COR-L47 (cell line): Measurements from ENCODE around the gene ACTN1.

Experiments used
- DNase-seq: peaks from one replicate; lab custom pipeline; 2025; lab: John Stamatoyannopoulos, UW

Gene ACTN1

GRCh38 chr14:68969278-68970033 is 9.6 kb downstream of the ACTN1 start:
- no peak for DNase-seq

DNA sequence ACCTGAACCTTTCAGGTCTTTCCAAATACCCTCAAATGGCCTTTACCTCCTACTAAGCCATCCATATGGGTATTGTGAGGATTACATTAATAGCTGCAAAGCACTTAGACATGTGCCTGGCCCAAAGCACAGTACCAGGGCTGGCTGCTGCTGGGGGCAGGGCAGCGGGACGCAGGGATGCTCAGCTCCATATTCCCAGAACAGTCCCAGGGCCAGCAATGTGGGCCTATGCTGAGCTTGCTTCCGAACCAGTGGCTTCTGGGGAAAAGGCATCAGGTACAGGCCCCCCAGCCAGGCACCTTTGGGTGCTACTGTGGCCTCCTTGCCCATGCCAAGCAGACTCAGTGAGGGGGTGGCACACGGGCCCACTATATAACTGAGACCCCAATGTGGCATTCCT is 10.4 kb downstream of the ACTN1 start:
- DNase-seq, result no peak

DNA sequence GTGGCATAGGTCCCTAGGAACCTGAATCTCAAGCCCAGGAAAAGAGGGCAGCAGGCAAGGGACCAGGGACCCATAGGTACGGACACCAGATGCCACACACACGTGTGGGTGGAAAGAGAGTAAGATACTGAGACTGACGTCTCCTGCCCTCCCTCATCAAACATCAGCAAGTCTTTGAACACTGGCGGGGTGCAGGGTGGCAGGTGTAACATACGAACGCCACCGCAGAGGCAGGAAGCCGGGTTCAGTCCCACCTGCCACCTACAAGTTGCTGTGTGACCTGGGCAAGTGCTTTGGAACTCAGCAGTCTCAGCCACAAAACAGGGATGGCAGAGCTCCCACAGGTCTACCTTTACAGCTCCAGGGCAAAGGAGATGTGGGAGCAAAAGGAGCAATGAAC is 11.1 kb downstream of the ACTN1 start:
- DNase-seq, result no peak

GRCh38 chr14:68967459-68967940 is 11.6 kb downstream of the ACTN1 start:
- DNase-seq, result no peak

DNA sequence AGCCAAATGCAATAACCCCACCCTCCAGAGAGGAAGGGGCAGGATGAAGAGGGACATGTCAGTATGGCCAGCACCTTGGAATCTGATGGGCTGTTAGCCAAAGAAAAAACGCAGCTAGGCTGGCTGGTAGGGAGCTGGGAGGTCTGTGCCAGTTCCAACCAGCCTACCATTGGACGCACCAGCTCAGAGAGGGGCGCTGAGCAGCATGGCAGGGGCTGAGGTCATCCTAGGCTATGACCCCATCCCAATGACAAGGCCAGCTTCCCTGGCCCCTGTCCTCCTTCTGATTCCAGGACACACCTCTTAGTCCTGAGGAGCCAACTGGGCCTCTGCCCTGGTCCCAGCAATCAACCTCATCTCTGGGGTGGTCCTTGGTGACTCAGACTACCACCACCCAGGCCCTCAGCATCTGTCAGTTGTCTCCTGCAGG is 12.2 kb downstream of the ACTN1 start:
- no peak for DNase-seq

DNA sequence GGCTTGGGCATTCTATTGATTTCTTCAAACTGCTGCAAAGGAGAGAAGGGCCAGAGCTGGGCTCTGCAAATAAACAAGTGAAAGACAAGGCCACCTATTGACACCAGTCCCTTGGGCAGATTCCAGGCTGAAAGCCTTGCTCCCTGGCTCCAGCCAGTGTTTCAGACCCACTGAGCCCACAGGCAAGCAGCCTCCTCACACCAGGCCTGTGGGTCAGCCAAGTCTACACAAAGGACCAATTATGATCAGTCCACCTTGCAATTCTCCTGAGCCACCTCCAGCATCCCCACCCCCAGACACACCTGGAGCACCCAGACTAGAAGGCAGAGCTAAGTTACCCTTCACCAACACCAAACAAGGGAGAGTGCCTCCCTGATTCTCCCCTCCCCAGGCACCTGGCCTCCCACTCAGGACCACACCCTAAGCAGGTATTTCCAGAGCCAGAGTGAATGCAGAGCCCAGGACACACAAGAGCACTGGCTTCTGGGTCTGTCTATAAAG is 13.8 kb downstream of the ACTN1 start:
- no peak for DNase-seq

DNA sequence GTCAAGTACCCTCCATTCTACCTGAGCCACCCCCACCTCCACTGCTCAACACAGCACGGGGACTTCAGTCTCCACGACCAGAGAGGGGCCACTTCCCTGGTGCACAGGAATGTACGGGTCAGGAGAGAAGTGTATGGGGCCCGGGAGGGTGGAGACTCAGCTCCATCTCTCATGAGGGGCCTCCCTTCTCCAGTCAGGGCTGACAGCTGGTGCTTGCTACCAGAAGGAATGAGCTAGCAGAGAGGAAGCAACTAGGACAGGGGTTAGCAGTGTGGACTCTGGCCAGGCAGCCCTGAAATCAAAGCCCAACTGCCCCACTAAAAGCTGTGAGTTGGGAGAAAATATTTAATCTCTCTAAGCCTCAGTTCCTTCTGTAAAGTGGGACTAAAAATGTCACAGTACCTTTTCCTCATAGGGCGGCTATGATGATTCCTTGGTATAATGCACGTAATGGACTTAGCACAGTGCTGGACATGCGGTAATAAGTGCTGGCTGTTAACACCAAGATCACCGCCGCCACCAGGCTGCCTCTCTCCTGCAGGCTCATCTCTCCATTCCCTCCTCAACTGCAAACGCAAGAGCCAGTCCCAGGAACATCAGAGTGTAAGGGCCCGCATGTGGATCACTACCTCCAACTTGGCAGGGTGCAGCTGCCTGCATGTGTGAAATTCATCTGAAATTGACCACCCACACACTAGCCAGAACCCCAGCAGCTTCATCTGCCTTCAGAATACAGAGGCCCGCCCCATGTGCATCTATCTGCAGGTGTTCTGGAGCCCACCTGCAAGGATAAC is 14.6 kb downstream of the ACTN1 start:
- no peak for DNase-seq

GRCh38 chr14:68962681-68963080 is 16.4 kb downstream of the ACTN1 start:
- no peak for DNase-seq

DNA sequence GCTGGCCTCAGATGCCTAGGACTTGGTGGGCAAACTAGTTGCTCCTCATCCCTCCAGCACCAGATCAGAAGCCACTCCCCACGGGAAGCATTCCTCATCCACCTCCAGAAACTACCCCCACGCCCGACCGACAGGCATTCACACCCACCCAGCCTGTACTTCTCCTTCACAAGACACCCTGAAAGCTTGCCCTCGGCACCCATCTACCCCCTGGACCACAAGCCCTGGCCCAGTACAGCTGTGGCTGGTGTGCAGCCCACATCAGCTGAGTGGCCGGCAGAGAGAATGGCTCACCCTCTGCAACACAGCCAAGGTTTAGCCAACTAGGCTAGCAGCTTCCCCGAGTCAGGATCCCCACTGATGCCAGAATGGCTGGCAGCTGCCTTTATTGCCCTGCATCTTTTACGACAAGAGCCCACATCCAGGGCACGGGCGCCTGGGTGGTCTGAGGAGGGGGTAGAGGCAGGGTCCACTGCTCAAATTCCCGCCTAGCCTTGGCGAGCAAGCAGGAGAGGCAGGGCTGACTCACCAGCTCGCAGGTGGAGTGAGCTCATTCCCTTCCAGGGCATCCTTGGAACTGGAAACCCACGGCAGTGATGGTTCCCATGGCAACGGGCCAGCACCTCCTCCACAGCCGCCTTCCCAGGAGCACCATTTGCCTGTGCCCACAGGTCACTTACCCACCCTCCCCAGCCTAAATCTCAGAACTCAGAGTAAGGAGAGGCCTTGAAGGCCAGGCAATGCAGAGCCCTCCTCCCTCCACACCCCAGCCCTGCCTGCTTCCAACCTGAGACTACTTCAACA is 17.1 kb downstream of the ACTN1 start:
- peak; percentile 35 for DNase-seq

DNA sequence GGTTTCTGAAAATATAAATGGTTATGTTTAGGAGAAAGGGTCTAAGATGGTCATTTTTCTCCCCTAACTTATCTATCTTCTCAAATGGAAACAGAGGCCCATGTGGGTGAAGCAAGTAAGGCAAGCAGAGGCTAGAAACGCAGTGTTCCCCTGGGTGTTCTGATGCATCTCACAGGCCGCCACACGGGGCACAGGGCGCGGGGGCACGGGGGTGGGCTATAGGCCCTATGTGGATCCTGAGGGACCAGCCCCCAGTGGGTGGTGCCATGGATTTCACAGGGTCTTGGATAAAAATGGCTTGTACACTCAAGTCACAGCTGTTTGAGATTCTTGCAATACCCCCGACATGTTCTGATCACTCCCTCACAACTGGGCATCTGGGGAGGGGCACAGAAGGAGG is 17.7 kb downstream of the ACTN1 start:
- DNase-seq, result no peak

DNA sequence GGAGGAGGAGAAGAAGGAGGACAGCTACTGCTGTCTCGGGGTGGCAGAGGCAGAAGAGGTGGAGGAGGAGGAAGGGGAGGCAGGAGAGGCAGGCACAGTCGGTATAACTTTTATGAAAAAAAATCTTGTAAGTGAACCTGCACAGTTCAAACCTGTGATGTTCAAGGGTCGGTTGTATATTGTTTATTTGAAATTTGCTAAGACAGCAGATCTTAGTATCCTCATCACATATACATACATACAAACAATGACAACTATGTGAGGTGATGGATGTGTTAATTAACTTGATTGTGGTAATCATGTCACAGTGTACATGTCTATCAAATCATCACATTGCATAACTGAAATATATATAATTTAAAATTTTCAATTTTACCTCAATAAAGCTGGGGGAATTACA is 19.0 kb downstream of the ACTN1 start:
- DNase-seq, result no peak

DNA sequence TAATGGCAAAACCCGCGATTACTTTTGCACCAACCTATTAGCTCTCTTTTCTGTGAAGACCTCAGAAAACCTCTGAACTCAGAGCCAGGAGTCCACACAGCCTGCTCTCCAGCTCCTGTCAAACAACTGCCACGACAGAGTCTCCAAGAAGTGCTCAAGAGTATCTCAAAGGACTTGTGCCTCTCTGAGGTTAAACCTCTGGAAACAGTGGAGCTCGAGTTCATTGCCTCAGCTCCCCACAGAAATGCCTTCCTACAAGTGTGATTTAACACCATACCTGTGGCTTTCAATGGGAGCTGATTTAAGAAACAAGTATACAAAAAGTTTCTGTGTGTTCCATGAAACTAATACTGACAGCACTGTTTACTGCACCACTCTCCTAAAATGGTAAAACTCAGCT is 20.1 kb downstream of the ACTN1 start:
- no peak for DNase-seq

GRCh38 chr14:68958553-68958952 is 20.5 kb downstream of the ACTN1 start:
- DNase-seq, result no peak

DNA sequence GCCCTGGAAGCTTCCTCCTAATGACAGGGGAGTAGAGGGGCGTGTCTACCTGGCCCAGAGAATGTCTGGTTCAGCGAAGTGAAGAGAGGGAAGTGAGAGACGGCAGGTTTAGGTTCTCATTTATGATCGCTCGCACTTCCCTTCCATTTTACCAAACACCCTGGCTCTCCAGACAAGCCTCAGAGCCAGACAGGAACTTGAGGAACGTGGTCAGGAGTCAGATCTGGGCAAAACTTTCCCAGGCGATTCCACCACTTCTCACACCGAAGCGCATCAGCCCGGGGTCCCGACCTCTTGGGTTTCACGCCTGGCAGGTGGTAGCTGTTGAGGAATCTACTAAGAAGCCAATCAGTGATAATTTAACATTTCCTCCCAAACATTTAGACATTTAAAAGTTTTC is 21.3 kb downstream of the ACTN1 start:
- DNase-seq, result no peak

GRCh38 chr14:68956724-68957123 is 22.4 kb downstream of the ACTN1 start:
- DNase-seq, result no peak

DNA sequence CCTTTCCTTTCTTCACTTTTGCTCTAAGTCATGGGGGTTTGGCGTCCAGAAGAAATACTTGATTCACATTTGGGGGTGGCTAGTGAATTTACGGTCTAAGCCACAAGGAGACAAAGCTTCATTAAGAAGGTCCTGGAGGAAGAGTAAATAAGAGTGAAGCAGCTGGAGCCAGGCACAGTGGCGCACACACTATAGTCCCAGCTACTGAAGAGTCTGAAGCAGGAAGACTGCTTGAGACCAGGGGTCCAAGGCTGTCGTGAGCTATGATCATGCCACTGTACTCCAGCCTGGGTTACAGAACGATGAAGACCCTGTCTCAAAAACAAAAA is 23.3 kb downstream of the ACTN1 start:
- no peak for DNase-seq

GRCh38 chr14:68955164-68955850 is 23.8 kb downstream of the ACTN1 start:
- peak; percentile 13 for DNase-seq

GRCh38 chr14:68953196-68953555 is 25.9 kb downstream of the ACTN1 start:
- DNase-seq, result no peak

DNA sequence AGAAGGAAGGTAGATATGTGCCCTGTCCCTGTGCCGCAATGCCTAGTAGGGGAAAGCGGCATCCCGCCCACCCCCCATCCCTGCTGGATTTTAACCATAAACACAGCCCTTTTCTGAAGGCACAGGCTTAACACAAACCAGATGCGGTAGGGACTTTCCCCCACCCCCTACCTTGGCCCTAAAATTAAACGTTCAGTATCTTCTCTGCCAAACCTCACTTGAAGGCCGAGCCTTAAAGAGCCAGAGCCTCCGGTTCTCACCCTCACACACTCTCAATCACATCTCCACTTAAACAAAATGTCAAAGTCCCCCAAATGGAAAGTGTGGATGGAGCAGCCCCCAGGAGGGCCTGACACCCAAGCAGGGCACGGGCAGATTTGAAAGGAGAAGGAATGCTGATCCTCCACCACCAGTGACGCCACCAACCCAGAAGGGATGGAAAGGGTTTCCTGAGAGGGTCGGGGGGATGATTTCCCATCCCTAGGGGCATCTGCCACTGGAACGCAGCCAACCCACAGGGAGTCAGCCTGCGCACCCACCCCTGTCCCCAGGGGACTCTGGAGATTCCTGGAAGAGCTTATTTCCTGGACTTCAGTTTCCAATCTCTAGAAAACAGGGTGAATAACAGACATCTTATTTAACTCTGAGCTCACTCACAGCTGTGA is 26.4 kb downstream of the ACTN1 start:
- DNase-seq, result no peak

- DNase-seq, result no peak
Measured at GRCh38 chr14:68951800-68952530, 27.1 kb downstream of the ACTN1 start.
